NCI-H1417 (cell line): ENCODE data around the gene ANK2.

Experiments used
- DNase-seq, 3 experiments: peaks; one replicate each; lab custom pipeline; 2025; lab: John Stamatoyannopoulos, UW

ANK2 gene

GRCh38 chr4:113090954-113091353 is 41.5 kb downstream of the ANK2 start:
- no peak for DNase-seq

GRCh38 chr4:113094331-113094730 is 44.9 kb downstream of the ANK2 start:
- no peak for DNase-seq

- DNase-seq: peak in 2 of 3 experiments; percentile 19 to 53
Measured at GRCh38 chr4:113094802-113095201, 45.3 kb downstream of the ANK2 start.

- DNase-seq: no peak
Measured at GRCh38 chr4:113101669-113102068, 52.2 kb downstream of the ANK2 start.

- DNase-seq: no peak
Measured at GRCh38 chr4:113103556-113103955, 54.1 kb downstream of the ANK2 start.

- peak in 2 of 3 experiments; percentile 8 to 60 for DNase-seq
Measured at GRCh38 chr4:113106108-113106507, 56.7 kb downstream of the ANK2 start.

- peak in 2 of 3 experiments; percentile 13 to 27 for DNase-seq
Measured at GRCh38 chr4:113109106-113109718, 59.8 kb downstream of the ANK2 start.

GRCh38 chr4:113112338-113112978 is 63.0 kb downstream of the ANK2 start:
- DNase-seq: peak in 1 of 3 experiments; percentile 29

GRCh38 chr4:113113151-113113550 is 63.7 kb downstream of the ANK2 start:
- peak in 1 of 3 experiments; percentile 15 for DNase-seq

- peak in 1 of 3 experiments; percentile 5 for DNase-seq
Measured at GRCh38 chr4:113114884-113115283, 65.4 kb downstream of the ANK2 start.

GRCh38 chr4:113116414-113117357 is 67.2 kb downstream of the ANK2 start:
- peak; percentile 70 to 83 (median 80) for DNase-seq

- DNase-seq: peak in 1 of 3 experiments; percentile 53
Measured at GRCh38 chr4:113117358-113117702, 67.9 kb downstream of the ANK2 start.

- no peak for DNase-seq
Measured at GRCh38 chr4:113122066-113122465, 72.6 kb downstream of the ANK2 start.

- no peak for DNase-seq
Measured at GRCh38 chr4:113125418-113125817, 76.0 kb downstream of the ANK2 start.

GRCh38 chr4:113131136-113131535 is 81.7 kb downstream of the ANK2 start:
- no peak for DNase-seq

GRCh38 chr4:113131621-113132020 is 82.2 kb downstream of the ANK2 start:
- DNase-seq: no peak

GRCh38 chr4:113141901-113142346 is 92.5 kb downstream of the ANK2 start:
- DNase-seq: peak; percentile 44 to 90 (median 73)

GRCh38 chr4:113142351-113142750 is 92.9 kb downstream of the ANK2 start:
- no peak for DNase-seq

- DNase-seq: no peak
Measured at GRCh38 chr4:113144091-113144490, 94.6 kb downstream of the ANK2 start.

- peak in 1 of 3 experiments; percentile 52 for DNase-seq
Measured at GRCh38 chr4:113145147-113145518, 95.7 kb downstream of the ANK2 start.

- DNase-seq: peak; percentile 12 to 55 (median 23)
Measured at GRCh38 chr4:113145519-113146291, 96.3 kb downstream of the ANK2 start.

- no peak for DNase-seq
Measured at GRCh38 chr4:113146876-113147358, 97.5 kb downstream of the ANK2 start.
